ENCODE results near the gene KDM2A. TPM values are rescaled to one million over a fixed set of nuclear protein-coding genes. Genes with fewer than 3 reads are reported as not detected.

The KDM2A gene
- total RNA-seq, 4 donors from 2014 or later = 33.4 to 84.7 (median 64.8) TPM

DNA sequence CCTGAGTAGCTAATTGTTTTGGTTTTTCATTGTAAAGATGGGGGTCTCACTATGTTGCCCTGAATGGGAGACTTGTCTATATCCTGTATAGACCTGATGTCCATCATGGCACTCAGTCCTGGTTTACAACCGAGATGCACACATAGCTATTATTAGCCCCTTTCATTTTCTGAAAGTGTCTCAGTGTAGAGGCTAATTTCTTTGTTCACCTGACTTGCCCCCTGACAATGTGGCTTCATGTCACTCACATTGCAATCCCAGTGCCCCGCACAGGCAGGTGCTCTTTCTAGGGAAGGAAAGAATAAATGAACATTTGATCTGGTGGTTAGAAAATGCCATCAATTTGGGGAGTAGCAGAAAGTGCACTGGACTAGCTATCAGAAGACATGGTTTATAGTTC, 13.1 kb upstream of the KDM2A start:
- Histone ChIP-seq H3K9me3 (no peaks in the 10 kb centered on the region), H3K27ac (no peak overlapping the region), H3K4me3 (no peak overlapping the region), H3K27me3 (no peaks in the 10 kb centered on the region), H3K4me1 (peaks cover 0 to 5% (median 0%) of the 10 kb centered on the region in 3 donors), H3K36me3 (no peaks in the 10 kb centered on the region)
- WGBS, 2 donors = 51 to 82% methylated on average over 2 of the region's 2 CpGs
- no peak for DNase-seq
- intact Hi-C loops (cut with DNase I) = no loop called here
- TF ChIP-seq, protein P1, sequence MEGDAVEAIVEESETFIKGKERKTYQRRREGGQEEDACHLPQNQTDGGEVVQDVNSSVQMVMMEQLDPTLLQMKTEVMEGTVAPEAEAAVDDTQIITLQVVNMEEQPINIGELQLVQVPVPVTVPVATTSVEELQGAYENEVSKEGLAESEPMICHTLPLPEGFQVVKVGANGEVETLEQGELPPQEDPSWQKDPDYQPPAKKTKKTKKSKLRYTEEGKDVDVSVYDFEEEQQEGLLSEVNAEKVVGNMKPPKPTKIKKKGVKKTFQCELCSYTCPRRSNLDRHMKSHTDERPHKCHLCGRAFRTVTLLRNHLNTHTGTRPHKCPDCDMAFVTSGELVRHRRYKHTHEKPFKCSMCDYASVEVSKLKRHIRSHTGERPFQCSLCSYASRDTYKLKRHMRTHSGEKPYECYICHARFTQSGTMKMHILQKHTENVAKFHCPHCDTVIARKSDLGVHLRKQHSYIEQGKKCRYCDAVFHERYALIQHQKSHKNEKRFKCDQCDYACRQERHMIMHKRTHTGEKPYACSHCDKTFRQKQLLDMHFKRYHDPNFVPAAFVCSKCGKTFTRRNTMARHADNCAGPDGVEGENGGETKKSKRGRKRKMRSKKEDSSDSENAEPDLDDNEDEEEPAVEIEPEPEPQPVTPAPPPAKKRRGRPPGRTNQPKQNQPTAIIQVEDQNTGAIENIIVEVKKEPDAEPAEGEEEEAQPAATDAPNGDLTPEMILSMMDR (IDR thresholded peaks at IDR 0.05) = no peak
- TF ChIP-seq POLR2A (IDR thresholded peaks at IDR 0.05) = no peak

DNA sequence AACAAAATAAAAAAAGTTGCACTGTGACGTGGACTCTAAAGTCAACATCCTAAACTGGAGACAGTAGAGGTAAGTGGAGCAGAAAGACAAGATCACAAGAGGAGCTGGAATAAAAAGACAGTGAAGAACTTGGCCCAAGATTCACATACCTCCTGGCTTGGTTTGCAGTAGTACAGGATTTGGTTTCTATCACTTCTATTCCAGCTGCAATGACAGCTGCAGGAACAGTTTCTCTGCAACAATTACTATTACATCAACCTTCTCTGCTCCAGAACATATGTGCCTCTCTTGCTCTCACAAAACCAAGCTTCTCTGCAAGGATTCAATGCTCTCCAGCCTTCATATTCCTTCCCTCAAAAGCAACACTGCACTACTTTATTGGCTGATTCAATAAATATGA, 7.8 kb upstream of the KDM2A start:
- no peak overlapping the region for H3K27ac ChIP-seq
- peaks cover 0 to 16% (median 0%) of the 10 kb centered on the region in 3 donors for H3K4me1 ChIP-seq
- H3K36me3 ChIP-seq = no peaks in the 10 kb centered on the region
- H3K27me3 ChIP-seq = no peaks in the 10 kb centered on the region
- no peak overlapping the region for H3K4me3 ChIP-seq
- intact Hi-C loops (cut with DNase I) = no loop called here
- no peaks in the 10 kb centered on the region for H3K9me3 ChIP-seq
- no peak for DNase-seq
- 27 to 70% methylated on average over 1 of the region's 1 CpG for WGBS, 2 donors
- TF ChIP-seq, protein P1 (IDR thresholded peaks at IDR 0.05) = no peak
- TF ChIP-seq POLR2A (IDR thresholded peaks at IDR 0.05) = no peak

DNA sequence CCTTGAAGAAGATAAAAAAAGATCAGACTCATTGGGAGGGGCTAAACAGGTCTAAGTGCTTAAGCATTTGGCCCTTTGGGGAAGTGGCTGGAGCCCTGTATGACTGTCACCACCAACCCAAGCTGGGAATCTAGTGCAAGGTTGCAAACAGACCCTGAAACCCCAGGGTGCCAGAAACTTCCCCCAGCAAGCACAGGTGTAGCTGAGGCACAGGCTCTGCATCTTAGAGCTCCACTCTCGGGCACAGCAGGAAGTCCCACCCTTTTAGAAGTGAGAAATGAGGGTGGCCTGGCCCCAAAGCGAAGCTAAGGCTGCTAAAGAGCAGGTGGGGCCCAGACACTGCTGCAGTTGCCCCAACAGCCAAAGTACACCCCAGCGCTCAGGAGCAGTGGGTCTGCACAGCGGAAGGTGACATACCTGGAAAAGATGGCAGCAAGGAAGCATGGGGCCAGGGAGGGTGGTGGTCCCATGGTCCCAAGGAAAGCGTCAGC, 5.8 kb upstream of the KDM2A start:
- WGBS, 2 donors = 74 to 75% methylated on average over 3 of the region's 5 CpGs
- no peak for TF ChIP-seq POLR2A (IDR thresholded peaks at IDR 0.05)
- TF ChIP-seq, protein P1 (IDR thresholded peaks at IDR 0.05) = no peak
- no peak for DNase-seq

DNA sequence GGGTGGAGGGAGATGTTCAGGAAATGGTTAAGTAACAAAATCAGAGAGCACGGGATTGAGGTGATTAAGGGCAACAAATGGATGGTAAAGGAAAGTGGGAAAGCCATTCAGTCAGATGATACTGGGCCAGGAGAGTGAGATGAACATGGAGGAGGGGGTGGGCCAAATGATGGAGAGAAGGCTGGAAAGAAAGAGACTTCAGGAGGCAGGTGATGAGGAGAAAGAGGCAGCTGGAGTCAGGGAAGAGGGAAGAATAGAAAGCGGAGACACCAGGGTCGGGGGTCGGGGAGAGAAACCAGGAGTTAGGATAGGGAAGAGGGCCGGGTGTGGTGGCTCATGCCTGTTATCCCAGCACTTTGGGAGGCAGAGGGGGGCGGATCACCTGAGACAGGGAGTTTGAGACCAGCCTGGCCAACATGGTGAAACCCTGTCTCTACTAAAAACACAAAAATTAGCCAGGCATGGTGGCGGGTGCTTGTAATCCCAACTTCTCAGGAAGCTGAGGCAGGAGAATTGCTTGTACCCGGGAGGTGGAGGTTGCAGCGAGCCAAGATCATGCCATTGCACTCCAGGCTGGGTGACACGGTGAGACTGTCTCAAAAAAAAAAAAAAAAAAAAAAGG, 4.7 kb upstream of the KDM2A start:
- H3K27ac ChIP-seq = no peak overlapping the region
- DNase-seq = no peak
- no peaks in the 10 kb centered on the region for H3K36me3 ChIP-seq
- TF ChIP-seq, protein P1 (IDR thresholded peaks at IDR 0.05) = no peak
- TF ChIP-seq POLR2A (IDR thresholded peaks at IDR 0.05) = no peak
- no peaks in the 10 kb centered on the region for H3K27me3 ChIP-seq
- no peak overlapping the region for H3K4me3 ChIP-seq
- peaks cover 0 to 29% (median 0%) of the 10 kb centered on the region in 3 donors for H3K4me1 ChIP-seq
- intact Hi-C loops (cut with DNase I) = no loop called here
- 79 to 86% methylated on average over 8 to 10 of the region's 10 CpGs for WGBS, 2 donors
- H3K9me3 ChIP-seq = no peaks in the 10 kb centered on the region

More for the DNA sequence above, 5.8 kb upstream of the KDM2A start:
- Histone ChIP-seq H3K9me3 (no peaks in the 10 kb centered on the region), H3K36me3 (no peaks in the 10 kb centered on the region), H3K4me1 (peaks cover 0 to 29% (median 0%) of the 10 kb centered on the region in 3 donors), H3K4me3 (no peak overlapping the region), H3K27me3 (no peaks in the 10 kb centered on the region), H3K27ac (no peak overlapping the region)
- intact Hi-C loops (cut with DNase I) = no loop called here

DNA sequence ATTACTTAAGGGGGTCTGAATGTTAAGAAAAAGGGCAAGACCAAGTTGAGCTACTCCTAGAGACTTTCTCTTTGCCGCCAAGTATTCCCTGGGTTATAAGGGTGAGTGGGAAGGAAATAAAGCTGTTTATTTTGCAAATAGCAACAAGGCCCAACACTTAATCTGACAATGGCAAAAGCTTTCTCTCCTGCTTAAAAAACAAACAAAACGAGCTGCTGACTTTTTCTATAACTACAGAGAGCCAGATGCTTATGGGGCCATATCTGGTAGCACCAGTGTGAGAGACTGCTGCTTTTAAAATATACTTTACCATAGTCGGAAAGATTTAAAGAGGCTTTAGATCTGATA, 2.3 kb upstream of the KDM2A start:
- no peaks in the 10 kb centered on the region for H3K36me3 ChIP-seq
- no peak overlapping the region for H3K27ac ChIP-seq
- no peak overlapping the region for H3K4me3 ChIP-seq
- no peak for DNase-seq
- TF ChIP-seq POLR2A (IDR thresholded peaks at IDR 0.05) = no peak
- TF ChIP-seq, protein P1 (IDR thresholded peaks at IDR 0.05) = no peak
- H3K9me3 ChIP-seq = no peaks in the 10 kb centered on the region
- H3K27me3 ChIP-seq = no peaks in the 10 kb centered on the region
- 64 to 84% methylated on average over 3 of the region's 3 CpGs for WGBS, 2 donors
- intact Hi-C loops (cut with DNase I) = no loop called here
- peaks cover 0 to 25% (median 2%) of the 10 kb centered on the region in 3 donors for H3K4me1 ChIP-seq
